IMR-90 (cell line): ENCODE results near the gene NOTCH3. TPM values are rescaled to one million over a fixed set of nuclear protein-coding genes. Genes with fewer than 3 reads are reported as not detected.

Experiments used
- ATAC-seq: fragments of 200-7000 bp; cut with Tn5 transposase; 2 replicates; pipeline ENCODE4 v1.9.1; 2020; ENCODE audit warnings: low read depth, mild to moderate bottlenecking, moderate library complexity
- BruUV-seq: library from RNA; stranded (reverse); fragments of 400-500 nt; replicated peaks from 2 replicates; lab custom pipeline; 2021; lab: Mats Ljungman, UMichigan
- CTCF ChIA-PET: fragments of 300-600 bp; formaldehyde crosslinking; extraction: SDS; loops from one replicate; lab custom pipeline; 2021; ENCODE audit warnings: antibody characterized with exemption; lab: Yijun Ruan, JAX
- POLR2A ChIA-PET: fragments of 300-600 bp; sonication (Branson Sonifier 250); formaldehyde crosslinking; loops from one replicate; lab custom pipeline; 2022; ENCODE audit warnings: antibody characterized with exemption; ENCODE audit not compliant: unreplicated experiment; lab: Charles Lee
- DNase-seq: peaks from one replicate; pipeline ENCODE4 v3.0.0; 2013
- H2AFZ ChIP-seq: replicated peaks from 2 replicates; pipeline ENCODE3; 2013; ENCODE audit warnings: low read length, mild to moderate bottlenecking; ENCODE audit not compliant: poor library complexity
- H2AK5ac ChIP-seq: 2 replicates; pipeline ENCODE4 v1.6.1; 2013; ENCODE audit warnings: low read depth, low read length, inconsistent platforms
- H2AK9ac ChIP-seq: replicated peaks from 2 replicates; pipeline ENCODE3; 2013; ENCODE audit warnings: mild to moderate bottlenecking, low read depth, low read length, moderate library complexity; ENCODE audit not compliant: poor library complexity
- H2BK120ac ChIP-seq: 2 replicates; pipeline ENCODE4 v1.6.1; 2013; ENCODE audit warnings: low read depth, low read length, inconsistent platforms
- H2BK15ac ChIP-seq: 3 replicates; pipeline ENCODE4 v1.6.1; 2013; ENCODE audit warnings: low read depth, low read length, inconsistent platforms
- H2BK20ac ChIP-seq: 2 replicates; pipeline ENCODE4 v1.6.1; 2013; ENCODE audit warnings: low read depth, mild to moderate bottlenecking, inconsistent platforms, low read length, moderate library complexity
- H2BK5ac ChIP-seq: 2 replicates; pipeline ENCODE4 v1.6.1; 2013; ENCODE audit warnings: mild to moderate bottlenecking, low read depth, low read length, inconsistent platforms; ENCODE audit not compliant: poor library complexity, severe bottlenecking
- H3K14ac ChIP-seq: replicated peaks from 2 replicates; pipeline ENCODE4 v1.6.1; 2013; ENCODE audit warnings: low read depth, low read length, inconsistent platforms
- H3K18ac ChIP-seq: 2 replicates; pipeline ENCODE4 v1.6.1; 2013; ENCODE audit warnings: low read depth, low read length, control low read depth
- H3K23ac ChIP-seq: 2 replicates; pipeline ENCODE4 v1.6.1; 2013; ENCODE audit warnings: low read depth, low read length, inconsistent platforms
- H3K27ac ChIP-seq: 2 replicates; pipeline ENCODE4 v1.5.1; 2013; ENCODE audit warnings: mild to moderate bottlenecking, control low read depth, low read length; ENCODE audit not compliant: insufficient read depth
- H3K27me3 ChIP-seq: 2 replicates; pipeline ENCODE4 v1.6.1; 2013; ENCODE audit warnings: low read length; ENCODE audit not compliant: control insufficient read depth, insufficient read depth
- H3K36me3 ChIP-seq: 2 replicates; pipeline ENCODE4 v1.6.1; 2013; ENCODE audit warnings: low read length, mixed read lengths; ENCODE audit not compliant: control insufficient read depth, insufficient read depth
- H3K4ac ChIP-seq: 2 replicates; pipeline ENCODE4 v1.6.1; 2013; ENCODE audit warnings: low read depth, low read length, inconsistent platforms
- H3K4me1 ChIP-seq: 2 replicates; pipeline ENCODE4 v1.6.1; 2013; ENCODE audit warnings: low read length, mixed read lengths; ENCODE audit not compliant: control insufficient read depth, insufficient read depth
- H3K4me2 ChIP-seq: 2 replicates; pipeline ENCODE4 v1.6.1; 2013; ENCODE audit warnings: low read depth, mild to moderate bottlenecking, control low read depth, low read length, moderate library complexity
- H3K4me3 ChIP-seq: 2 replicates; pipeline ENCODE4 v1.5.1; 2013; ENCODE audit warnings: low read depth, mild to moderate bottlenecking, control low read depth, low read length, moderate library complexity; ENCODE audit not compliant: insufficient read depth
- H3K56ac ChIP-seq: 2 replicates; pipeline ENCODE4 v1.6.1; 2013; ENCODE audit warnings: low read length, inconsistent platforms; ENCODE audit not compliant: insufficient read depth; ENCODE audit errors: extremely low read depth
- H3K79me1 ChIP-seq, 2 experiments: 2 replicates each; pipeline ENCODE4 v1.6.1; 2013; ENCODE audit warnings: low read length in 2 of 2, inconsistent platforms in 1 of 2, low read depth in 1 of 2
- H3K9ac ChIP-seq: 2 replicates; pipeline ENCODE4 v1.6.1; 2013; ENCODE audit warnings: low read depth, low read length, control low read depth
- H3K9me1 ChIP-seq: 2 replicates; pipeline ENCODE4 v1.6.1; 2013; ENCODE audit warnings: low read length, inconsistent platforms; ENCODE audit not compliant: insufficient read depth
- H3K9me3 ChIP-seq: 2 replicates; pipeline ENCODE4 v1.6.1; 2013; ENCODE audit warnings: low read length; ENCODE audit not compliant: control insufficient read depth, insufficient read depth
- H4K20me1 ChIP-seq: 2 replicates; pipeline ENCODE4 v1.6.1; 2013; ENCODE audit warnings: low read length, inconsistent platforms; ENCODE audit not compliant: insufficient read depth
- H4K5ac ChIP-seq: 2 replicates; pipeline ENCODE4 v1.6.1; 2013; ENCODE audit warnings: mild to moderate bottlenecking, low read depth, low read length, control low read depth
- H4K8ac ChIP-seq, 2 experiments: 2 replicates each; pipeline ENCODE4 v1.6.1; 2013; ENCODE audit warnings: low read depth in 2 of 2, low read length in 2 of 2, control low read depth in 1 of 2, inconsistent platforms in 1 of 2
- H4K91ac ChIP-seq: 2 replicates; pipeline ENCODE4 v1.6.1; 2013; ENCODE audit warnings: low read depth, low read length, inconsistent platforms; ENCODE audit not compliant: insufficient read depth
- MAFK ChIP-seq: IDR thresholded peaks from 2 replicates; pipeline ENCODE4 v1.6.1; 2012; ENCODE audit warnings: low read depth, low read length, improper control_type of control experiment
- MAZ ChIP-seq: IDR thresholded peaks from 2 replicates; pipeline ENCODE4 v1.6.1; 2012; ENCODE audit warnings: low read depth, mild to moderate bottlenecking, low read length, improper control_type of control experiment, moderate library complexity, borderline replicate concordance
- MXI1 ChIP-seq: IDR thresholded peaks from 2 replicates; pipeline ENCODE4 v1.6.1; 2012; ENCODE audit warnings: low read depth, mild to moderate bottlenecking, low read length, moderate library complexity, borderline replicate concordance
- NFE2L2 ChIP-seq: fragments of 150-350 bp; IDR thresholded peaks from 2 replicates; pipeline ENCODE4 v1.6.1; 2016; ENCODE audit warnings: low read depth, mild to moderate bottlenecking, low read length
- POLR2A ChIP-seq: IDR thresholded peaks from 2 replicates; pipeline ENCODE4 v1.6.1; 2012; ENCODE audit warnings: mild to moderate bottlenecking, low read depth, low read length
- RAD21 ChIP-seq: IDR thresholded peaks from 2 replicates; pipeline ENCODE4 v1.6.1; 2012; ENCODE audit warnings: low read length, improper control_type of control experiment
- RFX5 ChIP-seq: IDR thresholded peaks from 2 replicates; pipeline ENCODE4 v1.8.0; 2012; ENCODE audit warnings: low read depth, mild to moderate bottlenecking, low read length, moderate library complexity
- SMC3 ChIP-seq: fragments of 150-350 bp; IDR thresholded peaks from 2 replicates; pipeline ENCODE4 v1.6.1; 2016; ENCODE audit warnings: low read depth, mild to moderate bottlenecking, antibody characterized with exemption, low read length, moderate library complexity
- WGBS, 2 experiments: methylation state at CpG; one replicate each; pipeline versions ENCODE4 v1.1.5 to v1.1.7; 2013; ENCODE audit warnings: missing lambda C conversion rate in 2 of 2; ENCODE audit not compliant: insufficient read length in 1 of 2; ENCODE audit errors: extremely low coverage in 2 of 2; 5-methylcytosine and 5-hydroxymethylcytosine counted together
- dilution Hi-C: fragments of 300-500 bp; cut with HindIII; formaldehyde crosslinking; loops from one replicate; pipeline ENCODE4 v1.14.3; 2018; ENCODE audit warnings: low sequenced_read_pairs; ENCODE audit not compliant: unreplicated experiment
- in situ Hi-C: fragments of 300-500 bp; cut with MboI; formaldehyde crosslinking; loops from 3 replicates; pipeline ENCODE4 v1.14.3; 2019; ENCODE audit warnings: low sequenced_read_pairs, inconsistent platforms, mixed read lengths
- intact Hi-C: fragments of 100-400 bp; cut with micrococcal nuclease; formaldehyde crosslinking; loops from 2 replicates; pipeline ENCODE4 v1.10.0; 2022
- polyA plus RNA-seq, 3 experiments: library from polyadenylated mRNA; depleted of rRNA; stranded (reverse); fragments of >200 nt; gene quantifications; 2 replicates each; pipeline ENCODE4 v1.2.3, GENCODE V29; 2012; ENCODE audit warnings: low replicate concordance in 1 of 3
- total RNA-seq: library from RNA; depleted of rRNA; stranded (reverse); fragments of >200 nt; gene quantifications from 2 replicates; pipeline ENCODE4 v1.2.3, GENCODE V29; 2012
- TF ChIP-seq, protein P1 (sequence below): conservative IDR thresholded peaks from 2 replicates; pipeline ENCODE4 v1.5.1; 2012; ENCODE audit warnings: mild to moderate bottlenecking, low read depth, low read length, improper control_type of control experiment
- TF ChIP-seq, protein P2 (sequence below): fragments of 150-350 bp; IDR thresholded peaks from 2 replicates; pipeline ENCODE4 v1.6.1; 2017; ENCODE audit warnings: mild to moderate bottlenecking, antibody characterized with exemption, low read length, low read depth
- TF ChIP-seq, protein P3 (sequence below): fragments of 150-350 bp; IDR thresholded peaks from 2 replicates; pipeline ENCODE4 v1.6.1; 2016; ENCODE audit warnings: low read depth, mild to moderate bottlenecking, low read length, moderate library complexity, borderline replicate concordance

Gene NOTCH3
- total and polyA plus RNA-seq, 2 of the 4 experiments (the other 2 are of a cell fraction) = 5.9 to 25.1 TPM

DNA sequence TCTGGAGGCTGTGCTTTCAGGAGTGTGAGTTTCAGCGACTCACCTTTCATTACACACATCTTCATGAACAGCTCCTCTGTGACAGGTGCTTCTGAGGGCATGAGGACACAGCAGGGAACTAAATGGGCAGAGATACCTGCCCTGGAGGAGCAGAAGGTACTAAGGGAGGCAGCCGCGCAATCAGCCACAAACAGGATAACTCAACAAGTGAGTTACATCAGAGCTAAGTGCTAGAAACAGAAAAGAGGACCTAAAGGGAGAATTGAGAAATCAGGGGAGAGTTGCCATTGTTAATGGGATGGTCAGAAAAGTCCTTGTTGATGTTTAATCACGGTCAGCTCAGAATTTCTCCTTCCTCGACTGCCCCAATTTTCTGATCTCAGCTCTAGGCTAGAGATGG, 51.1 kb downstream of the NOTCH3 start:
- no peak for DNase-seq
- intact Hi-C loops (loop anchor here (1.0 to 2.0 kb wide), 3 partner anchors 49 to 407 kb away; no protein-coding TSS in a partner anchor), in situ Hi-C loops (no loop called here), dilution Hi-C loops (no loop called here)
- H4K5ac ChIP-seq = no peak overlapping the region
- no peak overlapping the region for H3K23ac ChIP-seq
- 0 out of 2 replicates have a peak overlapping the region, but pooled peaks have one; percentile 29 for H3K4ac ChIP-seq
- no peak overlapping the region for H3K27ac ChIP-seq
- no peak overlapping the region for H4K91ac ChIP-seq
- no peak overlapping the region for H3K9ac ChIP-seq
- no peak overlapping the region for H3K4me3 ChIP-seq
- no peak overlapping the region; the same call in 2 of the 3 replicates for H2BK15ac ChIP-seq
- no TSS peak for BruUV-seq
- peaks cover 5% of the 10 kb centered on the region for H3K9me1 ChIP-seq
- H3K4me1 ChIP-seq = peaks cover 1% of the 10 kb centered on the region; the same call in 1 of the 2 replicates
- no peak overlapping the region for H2AFZ ChIP-seq
- CTCF ChIA-PET = interaction anchor here (1.0 to 1.4 kb wide), 3 partner anchors 17 to 58 kb away, joined by 3 to 10 read pairs (median 5); no protein-coding TSS in a partner anchor
- POLR2A ChIA-PET = no interaction called here
- no peak overlapping the region for H4K8ac ChIP-seq
- H3K9me3 ChIP-seq = peaks cover 3% of the 10 kb centered on the region
- 0 out of 2 replicates have a peak overlapping the region, but pooled peaks have one; percentile 15 for H2AK5ac ChIP-seq
- no peak overlapping the region for H3K18ac ChIP-seq
- H3K56ac ChIP-seq = no peak overlapping the region
- peaks cover 6% of the 10 kb centered on the region; the same call in 1 of the 2 replicates for H3K27me3 ChIP-seq
- no peaks in the 10 kb centered on the region for H3K36me3 ChIP-seq
- WGBS, 2 experiments = 80% methylated on average over 1 of the region's 5 CpGs; no CpG with 5 or more reads in 1 of the 2 experiments
- H2AK9ac ChIP-seq = no peak overlapping the region
- H2BK20ac ChIP-seq = peak overlapping the region; percentile 52; the same call in 1 of the 2 replicates
- no peaks in the 10 kb centered on the region for H4K20me1 ChIP-seq
- no peaks in the 10 kb centered on the region for H3K79me1 ChIP-seq
- TF ChIP-seq, protein P1, sequence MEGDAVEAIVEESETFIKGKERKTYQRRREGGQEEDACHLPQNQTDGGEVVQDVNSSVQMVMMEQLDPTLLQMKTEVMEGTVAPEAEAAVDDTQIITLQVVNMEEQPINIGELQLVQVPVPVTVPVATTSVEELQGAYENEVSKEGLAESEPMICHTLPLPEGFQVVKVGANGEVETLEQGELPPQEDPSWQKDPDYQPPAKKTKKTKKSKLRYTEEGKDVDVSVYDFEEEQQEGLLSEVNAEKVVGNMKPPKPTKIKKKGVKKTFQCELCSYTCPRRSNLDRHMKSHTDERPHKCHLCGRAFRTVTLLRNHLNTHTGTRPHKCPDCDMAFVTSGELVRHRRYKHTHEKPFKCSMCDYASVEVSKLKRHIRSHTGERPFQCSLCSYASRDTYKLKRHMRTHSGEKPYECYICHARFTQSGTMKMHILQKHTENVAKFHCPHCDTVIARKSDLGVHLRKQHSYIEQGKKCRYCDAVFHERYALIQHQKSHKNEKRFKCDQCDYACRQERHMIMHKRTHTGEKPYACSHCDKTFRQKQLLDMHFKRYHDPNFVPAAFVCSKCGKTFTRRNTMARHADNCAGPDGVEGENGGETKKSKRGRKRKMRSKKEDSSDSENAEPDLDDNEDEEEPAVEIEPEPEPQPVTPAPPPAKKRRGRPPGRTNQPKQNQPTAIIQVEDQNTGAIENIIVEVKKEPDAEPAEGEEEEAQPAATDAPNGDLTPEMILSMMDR = no peak
- TF ChIP-seq MXI1 = no peak
- TF ChIP-seq NFE2L2 = no peak
- TF ChIP-seq SMC3 = no peak
- TF ChIP-seq RFX5 = no peak
- no peak for TF ChIP-seq POLR2A
- no peak for TF ChIP-seq MAFK
- TF ChIP-seq RAD21 = no peak
- TF ChIP-seq, protein P2, sequence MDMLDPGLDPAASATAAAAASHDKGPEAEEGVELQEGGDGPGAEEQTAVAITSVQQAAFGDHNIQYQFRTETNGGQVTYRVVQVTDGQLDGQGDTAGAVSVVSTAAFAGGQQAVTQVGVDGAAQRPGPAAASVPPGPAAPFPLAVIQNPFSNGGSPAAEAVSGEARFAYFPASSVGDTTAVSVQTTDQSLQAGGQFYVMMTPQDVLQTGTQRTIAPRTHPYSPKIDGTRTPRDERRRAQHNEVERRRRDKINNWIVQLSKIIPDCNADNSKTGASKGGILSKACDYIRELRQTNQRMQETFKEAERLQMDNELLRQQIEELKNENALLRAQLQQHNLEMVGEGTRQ = no peak
- TF ChIP-seq, protein P3, sequence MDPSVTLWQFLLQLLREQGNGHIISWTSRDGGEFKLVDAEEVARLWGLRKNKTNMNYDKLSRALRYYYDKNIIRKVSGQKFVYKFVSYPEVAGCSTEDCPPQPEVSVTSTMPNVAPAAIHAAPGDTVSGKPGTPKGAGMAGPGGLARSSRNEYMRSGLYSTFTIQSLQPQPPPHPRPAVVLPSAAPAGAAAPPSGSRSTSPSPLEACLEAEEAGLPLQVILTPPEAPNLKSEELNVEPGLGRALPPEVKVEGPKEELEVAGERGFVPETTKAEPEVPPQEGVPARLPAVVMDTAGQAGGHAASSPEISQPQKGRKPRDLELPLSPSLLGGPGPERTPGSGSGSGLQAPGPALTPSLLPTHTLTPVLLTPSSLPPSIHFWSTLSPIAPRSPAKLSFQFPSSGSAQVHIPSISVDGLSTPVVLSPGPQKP = no peak
- TF ChIP-seq MAZ = no peak
- no peak overlapping the region for H2BK5ac ChIP-seq
- no peak overlapping the region for H3K4me2 ChIP-seq
- no peak overlapping the region for H2BK120ac ChIP-seq
- no peak overlapping the region for H3K14ac ChIP-seq
- ATAC-seq = no peak
